HEK293T (cell line): ENCODE measurements around the gene TRIM63.

ENCODE experiments used
- BHLHE40 ChIP-seq: fragments of 450-650 bp; IDR thresholded peaks from 2 replicates; pipeline ENCODE4 v1.6.1; 2016; ENCODE audit warnings: mild to moderate bottlenecking, moderate library complexity, borderline replicate concordance
- FOXA1 ChIP-seq: fragments of 450-650 bp; IDR thresholded peaks from 2 replicates; pipeline ENCODE4 v1.6.1; 2016; ENCODE audit warnings: mild to moderate bottlenecking
- FOXK2 ChIP-seq: fragments of 450-650 bp; IDR thresholded peaks from 2 replicates; pipeline ENCODE4 v1.6.1; 2016; ENCODE audit warnings: mild to moderate bottlenecking
- FOXM1 ChIP-seq: fragments of 450-650 bp; IDR thresholded peaks from 2 replicates; pipeline ENCODE4 v1.6.1; 2017; ENCODE audit warnings: mild to moderate bottlenecking, borderline replicate concordance
- SP1 ChIP-seq: fragments of 450-650 bp; IDR thresholded peaks from 2 replicates; pipeline ENCODE4 v1.6.1; 2017
- ZNF384 ChIP-seq: fragments of 450-650 bp; IDR thresholded peaks from 2 replicates; pipeline ENCODE4 v1.6.1; 2016

DNA sequence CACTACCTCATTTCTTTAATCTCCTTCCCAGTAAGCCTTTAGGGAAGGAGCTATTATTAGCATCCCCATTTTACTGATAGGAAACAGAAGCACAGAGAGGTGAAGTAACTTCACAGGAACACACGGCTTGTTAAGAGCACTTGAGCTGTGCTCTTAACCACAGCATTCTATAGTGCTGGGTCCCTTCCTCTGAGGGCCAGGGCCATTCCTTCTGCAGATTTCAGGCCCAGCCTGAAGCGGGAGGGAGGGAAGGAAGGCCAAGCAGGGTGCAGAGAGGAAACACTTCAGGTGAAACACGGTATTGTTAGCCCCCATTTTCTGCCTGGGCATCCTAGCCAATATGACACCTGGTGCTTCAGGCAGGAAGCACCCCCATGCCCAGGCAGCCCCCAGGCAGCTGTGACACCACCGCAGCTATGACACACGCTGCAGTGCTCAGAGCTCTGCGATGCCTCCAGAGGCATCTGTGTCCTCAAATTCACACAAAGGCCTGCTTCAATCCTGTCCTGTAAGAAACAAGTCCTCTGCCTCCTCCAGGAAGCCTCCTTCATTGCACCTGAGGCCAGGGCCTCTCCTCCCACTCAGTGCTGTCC lies 50.4 kb downstream of the TRIM63 start:
- no peak for TF ChIP-seq BHLHE40
- TF ChIP-seq FOXA1 = no peak
- TF ChIP-seq FOXK2 = no peak
- TF ChIP-seq ZNF384 = no peak
- no peak for TF ChIP-seq FOXM1
- no peak for TF ChIP-seq SP1
